ENCODE results near the gene PTH1R.

Gene PTH1R

GRCh38 chr3:46860810-46861604 lies 16.5 kb upstream of the PTH1R start:
- DNase-seq (ENCODE audit: insufficient read length, low spot score) = no peak
- TF ChIP-seq POLR2AphosphoS5 (IDR thresholded peaks at IDR 0.05; ENCODE audit: low read depth, low read length) (no peak), TAF1 (IDR thresholded peaks at IDR 0.05; ENCODE audit: low read depth, low read length) (no peak)
- no peak for FAIRE-seq

- DNase-seq (ENCODE audit: insufficient read length, low spot score) (no peak), FAIRE-seq (no peak)
- TF ChIP-seq POU2F2 (IDR thresholded peaks at IDR 0.05; ENCODE audit: low read depth, low read length) = no peak
- TF ChIP-seq SPI1 (IDR thresholded peaks at IDR 0.05; ENCODE audit: low read depth, low read length) = no peak
- no peak for TF ChIP-seq POLR2AphosphoS5 (IDR thresholded peaks at IDR 0.05; ENCODE audit: low read depth, low read length)
- TF ChIP-seq PAX5 (IDR thresholded peaks at IDR 0.05; ENCODE audit: insufficient read depth, low read length, severe bottlenecking) = no peak
- no peak for TF ChIP-seq POLR2A (IDR thresholded peaks at IDR 0.05; ENCODE audit: low read depth, low read length)
- TF ChIP-seq TAF1 (IDR thresholded peaks at IDR 0.05; ENCODE audit: low read depth, low read length) = no peak
Observed at GRCh38 chr3:46861605-46862368, 15.7 kb upstream of the PTH1R start.

GRCh38 chr3:46862369-46863025 lies 15.0 kb upstream of the PTH1R start:
- TF ChIP-seq TAF1 (IDR thresholded peaks at IDR 0.05; ENCODE audit: low read depth, low read length) (no peak), POLR2A (IDR thresholded peaks at IDR 0.05; ENCODE audit: low read depth, low read length) (no peak), POLR2AphosphoS5 (IDR thresholded peaks at IDR 0.05; ENCODE audit: low read depth, low read length) (no peak), POU2F2 (IDR thresholded peaks at IDR 0.05; ENCODE audit: low read depth, low read length) (no peak), PAX5 (IDR thresholded peaks at IDR 0.05; ENCODE audit: insufficient read depth, low read length, severe bottlenecking) (no peak), SPI1 (IDR thresholded peaks at IDR 0.05; ENCODE audit: low read depth, low read length) (no peak)
- no peak for FAIRE-seq
- no peak for DNase-seq (ENCODE audit: insufficient read length, low spot score)

GRCh38 chr3:46863261-46863782 lies 14.2 kb upstream of the PTH1R start, which contains the start of gene MYL3:
Gene MYL3, minus strand, starts transcription at chr3:46863444. Its CDS starts 54 bp downstream, at chr3:46863390.
- TF ChIP-seq SPI1 (IDR thresholded peaks at IDR 0.05; ENCODE audit: low read depth, low read length) = no peak
- TF ChIP-seq TAF1 (IDR thresholded peaks at IDR 0.05; ENCODE audit: low read depth, low read length) = no peak
- no peak for TF ChIP-seq POLR2AphosphoS5 (IDR thresholded peaks at IDR 0.05; ENCODE audit: low read depth, low read length)
- no peak for TF ChIP-seq POU2F2 (IDR thresholded peaks at IDR 0.05; ENCODE audit: low read depth, low read length)
- TF ChIP-seq PAX5 (IDR thresholded peaks at IDR 0.05; ENCODE audit: insufficient read depth, low read length, severe bottlenecking) = no peak
- no peak for TF ChIP-seq POLR2A (IDR thresholded peaks at IDR 0.05; ENCODE audit: low read depth, low read length)
- no peak for DNase-seq (ENCODE audit: insufficient read length, low spot score)
- FAIRE-seq = no peak

- FAIRE-seq = no peak
- no peak for TF ChIP-seq PAX5 (IDR thresholded peaks at IDR 0.05; ENCODE audit: insufficient read depth, low read length, severe bottlenecking)
- no peak for DNase-seq (ENCODE audit: insufficient read length, low spot score)
Observed at GRCh38 chr3:46864061-46864881, 13.2 kb upstream of the PTH1R start.

GRCh38 chr3:46865031-46865507 lies 12.5 kb upstream of the PTH1R start:
- no peak for TF ChIP-seq SPI1 (IDR thresholded peaks at IDR 0.05; ENCODE audit: low read depth, low read length)
- TF ChIP-seq TAF1 (IDR thresholded peaks at IDR 0.05; ENCODE audit: low read depth, low read length) = no peak
- no peak for TF ChIP-seq POLR2AphosphoS5 (IDR thresholded peaks at IDR 0.05; ENCODE audit: low read depth, low read length)
- no peak for TF ChIP-seq POU2F2 (IDR thresholded peaks at IDR 0.05; ENCODE audit: low read depth, low read length)
- no peak for TF ChIP-seq PAX5 (IDR thresholded peaks at IDR 0.05; ENCODE audit: insufficient read depth, low read length, severe bottlenecking)
- TF ChIP-seq POLR2A (IDR thresholded peaks at IDR 0.05; ENCODE audit: low read depth, low read length) = no peak
- DNase-seq (ENCODE audit: insufficient read length, low spot score) (no peak), FAIRE-seq (no peak)

- TF ChIP-seq POLR2A (IDR thresholded peaks at IDR 0.05; ENCODE audit: low read depth, low read length) (no peak), SPI1 (IDR thresholded peaks at IDR 0.05; ENCODE audit: low read depth, low read length) (no peak), POLR2AphosphoS5 (IDR thresholded peaks at IDR 0.05; ENCODE audit: low read depth, low read length) (no peak), PAX5 (IDR thresholded peaks at IDR 0.05; ENCODE audit: insufficient read depth, low read length, severe bottlenecking) (no peak), TAF1 (IDR thresholded peaks at IDR 0.05; ENCODE audit: low read depth, low read length) (no peak), POU2F2 (IDR thresholded peaks at IDR 0.05; ENCODE audit: low read depth, low read length) (no peak)
- no peak for FAIRE-seq
- no peak for DNase-seq (ENCODE audit: insufficient read length, low spot score)
Observed at GRCh38 chr3:46865546-46865945, 12.0 kb upstream of the PTH1R start.

- DNase-seq (ENCODE audit: insufficient read length, low spot score) = no peak
- FAIRE-seq = no peak
- TF ChIP-seq POLR2AphosphoS5 (IDR thresholded peaks at IDR 0.05; ENCODE audit: low read depth, low read length) = no peak
- TF ChIP-seq POU2F2 (IDR thresholded peaks at IDR 0.05; ENCODE audit: low read depth, low read length) = no peak
- no peak for TF ChIP-seq TAF1 (IDR thresholded peaks at IDR 0.05; ENCODE audit: low read depth, low read length)
- no peak for TF ChIP-seq SPI1 (IDR thresholded peaks at IDR 0.05; ENCODE audit: low read depth, low read length)
- TF ChIP-seq POLR2A (IDR thresholded peaks at IDR 0.05; ENCODE audit: low read depth, low read length) = no peak
- TF ChIP-seq PAX5 (IDR thresholded peaks at IDR 0.05; ENCODE audit: insufficient read depth, low read length, severe bottlenecking) = no peak
Observed at GRCh38 chr3:46866032-46866595, 11.4 kb upstream of the PTH1R start.
